Adipocyte (in vitro differentiated cells): ENCODE results near the gene TFEB.

Experiments
- DNase-seq: peaks from one replicate; pipeline ENCODE4 v3.0.0-alpha.2; 2015; ENCODE audit warnings: low read depth
- H3K27me3 ChIP-seq: replicated peaks from 2 replicates; pipeline ENCODE4 v1.7.0; 2013; ENCODE audit warnings: mild to moderate bottlenecking, low read length, moderate library complexity; ENCODE audit not compliant: control insufficient read depth, insufficient read depth
- H3K36me3 ChIP-seq: 2 replicates; pipeline ENCODE4 v1.7.0; 2013; ENCODE audit warnings: low read length, mild to moderate bottlenecking, moderate library complexity; ENCODE audit not compliant: control insufficient read depth, insufficient read depth, severe bottlenecking
- H3K4me1 ChIP-seq: 2 replicates; pipeline ENCODE4 v1.7.0; 2013; ENCODE audit warnings: mild to moderate bottlenecking, low read length, moderate library complexity; ENCODE audit not compliant: control insufficient read depth, insufficient read depth
- H3K4me3 ChIP-seq: 2 replicates; pipeline ENCODE4 v1.7.0; 2013; ENCODE audit warnings: mild to moderate bottlenecking, low read length, moderate library complexity
- H3K9ac ChIP-seq: 2 replicates; pipeline ENCODE4 v1.7.0; 2013; ENCODE audit warnings: mild to moderate bottlenecking, low read length, moderate library complexity
- H3K9me3 ChIP-seq: 2 replicates; pipeline ENCODE4 v1.7.0; 2013; ENCODE audit warnings: mild to moderate bottlenecking, low read length, moderate library complexity; ENCODE audit not compliant: control insufficient read depth

Gene TFEB

DNA sequence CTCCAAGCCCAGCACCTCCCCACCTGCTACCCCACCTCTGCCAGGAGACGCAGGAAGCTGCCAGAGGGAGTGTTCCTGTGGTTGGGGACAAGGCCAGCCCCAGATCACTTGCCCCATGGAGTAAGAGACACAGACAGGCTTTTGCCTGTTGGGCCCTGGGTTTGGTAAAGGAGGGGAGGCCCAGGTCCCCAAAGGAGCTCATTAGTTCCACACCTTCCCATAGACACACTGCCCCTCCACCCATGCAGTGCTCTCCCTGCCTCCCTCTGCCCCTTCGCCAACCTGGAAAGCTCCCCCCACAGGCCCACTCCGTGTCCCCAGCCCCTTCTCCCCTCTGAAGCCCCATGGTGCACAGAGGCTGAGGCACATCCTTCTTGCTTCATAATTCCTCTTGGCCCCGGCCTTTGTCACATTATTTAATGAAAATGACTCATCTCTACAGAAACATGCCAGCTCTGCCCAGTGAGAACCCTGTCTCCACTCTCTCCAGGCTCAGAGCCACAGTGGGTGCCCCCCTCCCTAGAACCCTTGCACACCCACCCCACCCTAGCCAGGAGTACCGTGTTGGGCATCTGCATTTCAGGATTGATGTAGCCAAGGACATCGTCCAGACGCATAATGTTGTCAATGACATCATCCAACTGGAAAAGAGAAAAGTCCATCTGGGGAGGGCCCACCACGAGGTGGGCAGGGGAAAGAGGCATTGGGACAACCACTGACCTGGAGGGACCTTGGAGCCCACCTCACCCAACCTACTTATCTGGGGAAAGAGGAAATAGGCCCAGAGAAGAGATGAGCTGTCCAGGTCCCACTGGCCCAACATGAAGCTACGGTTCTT lies 46.0 kb downstream of the TFEB start:
- Histone ChIP-seq H3K9me3 (no peaks in the 10 kb centered on the region), H3K27me3 (peaks cover 6% of the 10 kb centered on the region), H3K9ac (no peak overlapping the region), H3K4me1 (peaks cover 20% of the 10 kb centered on the region), H3K4me3 (no peak overlapping the region), H3K36me3 (peaks cover 3% of the 10 kb centered on the region)
- peak; percentile 42 for DNase-seq

DNA sequence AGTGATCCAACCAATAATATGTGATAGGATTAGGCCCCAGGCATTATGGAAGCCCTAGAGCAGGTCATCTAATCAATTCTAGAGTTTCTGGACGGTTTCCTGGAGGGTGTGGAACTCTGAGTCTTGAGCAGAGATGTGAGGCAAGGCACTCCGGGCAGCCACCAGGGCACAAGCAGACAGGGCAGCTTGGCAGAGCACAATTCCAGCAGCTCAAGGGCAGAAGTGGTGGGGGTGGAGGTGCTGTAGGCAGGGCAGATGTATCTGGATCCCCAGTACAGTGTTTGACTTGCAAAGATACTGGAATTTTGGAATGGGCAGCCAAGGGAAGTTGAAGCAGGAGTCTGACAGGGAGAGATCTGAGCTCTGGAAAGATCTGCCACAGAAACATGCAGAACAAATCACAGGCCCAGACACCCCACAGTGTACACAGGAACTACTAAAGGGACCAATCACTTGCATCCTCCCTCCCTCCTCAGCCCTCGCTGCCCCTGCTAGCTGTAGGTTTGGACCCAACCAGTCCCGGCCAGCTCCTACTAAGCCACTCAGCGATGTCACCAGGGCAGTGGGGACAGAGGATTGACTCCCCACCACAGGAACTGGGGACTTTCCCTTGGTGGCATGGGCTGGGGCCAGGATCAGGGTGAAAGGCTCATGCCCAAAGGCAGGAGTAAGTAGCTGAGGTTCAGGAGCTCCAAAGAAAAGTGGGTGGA lies 47.0 kb downstream of the TFEB start:
- Histone ChIP-seq H3K27me3 (peaks cover 6% of the 10 kb centered on the region), H3K4me3 (no peak overlapping the region), H3K9me3 (no peaks in the 10 kb centered on the region), H3K36me3 (peaks cover 3% of the 10 kb centered on the region), H3K9ac (no peak overlapping the region), H3K4me1 (peaks cover 27% of the 10 kb centered on the region)
- no peak for DNase-seq

DNA sequence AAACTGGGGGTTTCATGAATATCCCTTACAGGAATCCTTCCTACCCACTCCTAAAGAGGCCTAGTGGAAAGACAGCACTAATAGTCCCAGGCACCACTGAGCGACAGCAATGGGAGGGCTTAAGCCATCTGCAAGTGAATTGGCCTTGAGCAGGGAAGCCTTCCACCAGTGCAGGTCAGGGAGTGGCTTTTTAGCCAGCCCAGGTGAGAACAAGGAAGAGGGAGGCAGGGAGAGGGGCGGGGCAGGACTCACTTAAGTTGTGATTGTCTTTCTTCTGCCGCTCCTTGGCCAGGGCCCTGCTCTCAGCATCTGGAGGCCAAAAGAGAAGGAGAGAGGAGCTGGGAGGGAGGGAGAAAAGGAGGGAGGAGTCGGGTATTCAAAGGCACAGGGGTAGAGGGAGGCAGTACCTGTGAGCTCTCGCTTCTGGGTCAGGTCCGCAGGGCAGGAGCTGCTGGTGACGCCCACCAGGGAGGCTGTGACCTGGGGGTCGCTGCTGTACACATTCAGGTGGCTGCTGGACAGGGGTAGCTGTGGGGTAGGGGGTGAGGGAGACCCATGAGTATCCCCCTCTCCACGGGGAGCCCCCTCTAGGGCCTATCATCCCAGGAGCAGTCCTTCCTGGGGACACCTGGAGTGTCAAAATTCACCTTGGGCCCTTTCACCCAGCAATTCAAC lies 47.8 kb downstream of the TFEB start:
- Histone ChIP-seq H3K4me3 (no peak overlapping the region), H3K9ac (no peak overlapping the region), H3K27me3 (peaks cover 6% of the 10 kb centered on the region), H3K36me3 (peaks cover 3% of the 10 kb centered on the region), H3K9me3 (no peaks in the 10 kb centered on the region), H3K4me1 (peaks cover 31% of the 10 kb centered on the region)
- DNase-seq = no peak

DNA sequence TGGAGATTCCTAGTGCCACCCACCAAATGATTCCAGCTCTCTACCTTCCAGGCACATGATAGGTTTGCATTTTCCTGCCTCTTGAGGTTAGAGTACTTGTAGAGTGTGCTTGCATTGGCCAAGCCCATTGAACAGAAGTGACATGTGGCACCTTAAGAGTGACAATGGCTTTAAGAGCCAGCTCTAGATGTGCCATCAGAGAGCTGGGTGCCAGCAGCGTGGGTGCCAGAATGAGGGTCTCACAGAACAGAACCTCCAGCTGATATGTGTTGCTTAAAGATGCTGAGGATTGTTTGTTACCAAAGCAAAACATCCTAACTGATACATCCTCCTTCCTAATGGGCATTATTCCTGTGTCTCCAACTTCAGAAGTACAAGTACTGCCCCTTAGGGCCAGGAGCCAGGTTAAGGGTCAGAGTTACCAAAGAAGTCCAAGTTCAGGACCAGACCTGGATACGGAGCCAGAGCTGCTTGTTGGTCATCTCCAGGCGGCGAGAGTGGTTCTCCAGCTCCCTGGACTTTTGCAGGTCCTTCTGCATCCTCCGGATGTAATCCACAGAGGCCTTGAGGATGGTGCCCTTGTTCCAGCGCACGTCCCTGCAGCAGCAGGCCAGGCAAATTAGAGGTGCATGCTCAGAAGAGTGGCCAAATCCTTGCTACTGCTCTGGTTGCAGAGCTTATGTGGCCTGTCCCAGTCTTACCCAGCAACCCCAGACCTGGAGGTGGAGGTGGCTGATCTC lies 49.6 kb downstream of the TFEB start:
- Histone ChIP-seq H3K36me3 (peaks cover 3% of the 10 kb centered on the region), H3K9ac (no peak overlapping the region), H3K9me3 (no peaks in the 10 kb centered on the region), H3K27me3 (no peaks in the 10 kb centered on the region), H3K4me3 (no peak overlapping the region), H3K4me1 (peaks cover 31% of the 10 kb centered on the region)
- no peak for DNase-seq

DNA sequence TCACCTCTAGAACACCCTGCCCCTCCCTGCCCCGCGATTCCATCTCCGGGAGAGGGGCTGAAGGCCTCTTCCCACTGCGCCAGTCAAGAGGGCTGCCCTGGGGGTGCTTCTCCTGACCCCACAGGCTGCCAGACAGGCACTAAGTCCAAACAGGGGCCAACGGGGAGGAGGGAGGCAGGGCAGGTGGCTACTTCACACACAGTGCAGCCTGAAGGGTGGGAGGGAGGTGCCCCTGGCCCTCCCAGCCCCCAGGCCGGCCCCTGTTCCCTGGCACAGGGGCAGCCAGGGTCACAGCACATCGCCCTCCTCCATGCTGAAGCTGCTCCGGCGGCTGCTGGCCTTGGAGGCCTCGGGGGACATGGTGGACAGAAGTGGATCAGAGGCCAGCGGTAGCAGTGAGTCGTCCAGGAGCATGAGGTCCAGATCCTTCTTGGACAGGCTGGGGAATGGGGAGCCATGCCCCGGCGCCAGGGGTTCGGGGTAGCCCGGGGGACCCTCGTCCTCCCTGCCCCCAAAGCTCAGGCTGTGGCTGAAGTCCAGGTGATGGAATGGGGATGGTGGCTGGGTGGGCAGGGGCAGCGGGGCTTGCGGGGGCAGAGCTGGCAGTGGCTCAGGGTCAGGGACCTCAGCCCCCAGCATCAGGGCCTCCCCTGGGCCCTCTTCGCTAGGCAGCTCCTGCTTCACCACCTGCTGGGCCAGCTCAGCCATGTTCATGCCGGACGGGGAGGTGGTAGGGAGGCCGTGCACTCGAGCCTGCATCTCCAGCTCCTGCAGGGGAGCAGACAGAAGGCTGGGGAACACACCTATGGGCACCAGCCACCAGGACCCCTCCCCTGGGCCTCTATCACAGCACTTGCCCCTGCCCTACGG lies 50.9 kb downstream of the TFEB start:
- Histone ChIP-seq H3K4me1 (peaks cover 27% of the 10 kb centered on the region), H3K36me3 (peaks cover 3% of the 10 kb centered on the region), H3K9me3 (no peaks in the 10 kb centered on the region), H3K27me3 (no peaks in the 10 kb centered on the region), H3K9ac (no peak overlapping the region), H3K4me3 (no peak overlapping the region)
- DNase-seq = no peak

DNA sequence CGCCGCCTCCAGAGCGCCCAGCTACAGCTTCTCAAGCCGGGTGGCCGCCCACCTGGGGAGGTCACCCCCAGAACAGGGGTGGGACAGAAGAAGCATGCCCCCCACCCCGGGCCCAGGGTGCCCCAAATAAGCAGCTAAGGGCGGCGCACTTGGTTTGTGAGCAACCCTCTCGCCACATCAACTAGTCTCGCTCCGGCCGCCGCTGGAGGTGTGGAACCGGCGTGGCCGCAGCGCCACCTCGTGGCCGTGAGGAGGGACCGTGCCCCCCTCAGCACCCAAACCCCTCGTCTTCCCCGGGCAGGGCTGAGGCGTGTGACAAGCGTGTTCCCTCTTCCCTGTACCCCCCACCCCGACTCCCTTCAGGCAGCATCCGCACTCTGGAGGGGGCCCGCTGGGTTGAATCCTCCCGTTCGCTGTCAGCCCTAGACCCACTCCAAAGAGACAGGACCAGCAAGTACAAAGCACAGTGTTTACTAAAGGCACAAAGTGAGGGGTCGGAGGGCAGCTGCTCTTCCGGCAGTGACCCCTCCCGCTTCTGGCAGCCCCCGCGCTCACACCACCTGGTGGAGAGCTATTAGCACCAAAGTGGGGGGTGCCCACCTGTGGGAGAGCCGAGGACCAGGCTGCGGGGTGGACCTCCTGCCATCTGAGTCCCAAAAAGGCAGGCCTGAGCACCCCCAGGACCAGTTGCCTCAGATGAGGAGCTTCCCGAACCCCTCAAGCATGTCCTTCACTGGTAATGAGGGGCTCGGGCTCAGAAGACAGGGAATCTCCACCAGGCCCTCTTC lies 51.7 kb downstream of the TFEB start:
- Histone ChIP-seq H3K27me3 (peaks cover under 1% of the 10 kb centered on the region), H3K36me3 (peaks cover 3% of the 10 kb centered on the region), H3K4me1 (peaks cover 20% of the 10 kb centered on the region), H3K9ac (peak overlapping the region; percentile 82), H3K9me3 (no peaks in the 10 kb centered on the region), H3K4me3 (peak overlapping the region; percentile 66)
- peak; percentile 89 for DNase-seq

DNA sequence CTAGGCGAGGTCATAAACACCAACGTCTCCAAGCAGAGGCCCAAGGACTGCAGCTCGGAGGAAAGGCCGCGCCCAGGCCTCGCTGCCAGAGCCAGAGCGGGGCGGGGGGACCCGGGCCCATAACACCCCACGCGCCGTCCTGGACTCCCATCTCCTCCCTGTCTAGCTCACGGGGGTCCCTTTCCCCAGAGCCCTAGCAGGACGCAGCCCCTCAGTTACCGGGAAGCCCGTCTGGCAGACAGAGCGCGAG lies 52.2 kb downstream of the TFEB start:
- no peak for DNase-seq
- H3K27me3 ChIP-seq = peaks cover 4% of the 10 kb centered on the region
- no peaks in the 10 kb centered on the region for H3K9me3 ChIP-seq
- peaks cover 15% of the 10 kb centered on the region for H3K4me1 ChIP-seq
- H3K4me3 ChIP-seq = peak overlapping the region; percentile 66
- peak overlapping the region; percentile 82 for H3K9ac ChIP-seq
- peaks cover 3% of the 10 kb centered on the region for H3K36me3 ChIP-seq

DNA sequence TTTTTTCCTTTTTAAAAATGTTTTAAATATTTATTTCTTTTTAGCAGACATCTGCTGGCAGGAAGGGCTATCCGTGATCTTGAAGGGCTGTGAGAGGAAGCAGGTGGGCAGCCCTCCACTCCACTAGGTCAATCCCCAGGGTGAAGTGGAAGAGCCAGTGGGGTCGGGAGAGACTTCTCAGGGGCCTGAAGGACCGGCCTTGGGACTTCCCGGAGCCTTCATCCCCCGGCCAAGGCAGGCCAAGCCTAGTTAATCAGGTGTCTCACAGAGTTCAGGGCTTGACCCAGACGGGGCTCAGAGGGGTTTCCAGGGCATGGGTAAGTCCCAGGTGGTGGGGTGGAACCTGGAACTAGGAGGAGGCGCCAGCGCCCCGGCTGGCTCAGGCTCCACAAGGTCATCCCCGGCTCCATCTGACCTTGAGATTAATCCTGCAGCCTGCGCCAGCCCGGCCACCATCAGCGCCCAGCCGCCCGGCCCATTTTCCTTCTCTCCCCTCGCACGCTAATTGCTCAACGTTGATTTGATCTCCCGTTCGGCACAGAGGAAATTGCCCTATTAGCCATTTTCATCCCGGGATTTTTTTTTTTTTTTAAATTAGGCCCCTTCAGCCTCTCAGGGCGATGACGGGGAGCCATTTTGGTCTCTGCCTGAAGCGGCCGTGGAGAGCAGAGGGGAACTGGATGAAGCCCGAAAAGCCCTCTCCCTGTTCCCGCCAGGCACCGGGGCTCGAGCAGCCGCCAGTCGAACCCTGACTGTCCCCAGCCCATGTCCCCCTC lies 52.7 kb downstream of the TFEB start:
- peak overlapping the region; percentile 66 for H3K4me3 ChIP-seq
- DNase-seq = no peak
- no peaks in the 10 kb centered on the region for H3K9me3 ChIP-seq
- peaks cover 4% of the 10 kb centered on the region for H3K27me3 ChIP-seq
- peak overlapping the region; percentile 82 for H3K9ac ChIP-seq
- peaks cover 11% of the 10 kb centered on the region for H3K4me1 ChIP-seq
- H3K36me3 ChIP-seq = peaks cover 3% of the 10 kb centered on the region

DNA sequence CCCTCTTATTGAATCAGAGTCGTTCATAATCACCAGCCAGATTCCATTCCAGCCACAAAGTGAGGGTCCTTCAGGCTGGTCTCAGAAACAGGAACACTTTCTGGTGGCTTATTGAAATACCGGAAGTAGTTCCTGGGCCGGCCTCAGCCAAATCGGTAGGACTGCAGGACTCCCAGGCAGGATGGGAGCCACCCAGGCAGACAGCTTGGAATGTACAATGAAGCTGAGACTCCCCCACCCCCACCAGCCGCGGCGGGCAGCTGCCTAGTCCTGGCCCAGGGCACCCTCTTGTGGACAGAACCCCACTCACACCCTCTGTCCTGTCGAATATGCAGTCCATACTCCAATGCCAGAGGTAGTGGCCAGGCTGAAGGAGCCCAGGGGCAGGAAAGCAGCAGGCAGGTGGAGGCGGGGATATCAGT lies 53.3 kb downstream of the TFEB start:
- Histone ChIP-seq H3K9me3 (no peaks in the 10 kb centered on the region), H3K4me1 (peaks cover 10% of the 10 kb centered on the region), H3K9ac (no peak overlapping the region), H3K4me3 (no peak overlapping the region), H3K36me3 (peaks cover 3% of the 10 kb centered on the region), H3K27me3 (peaks cover 5% of the 10 kb centered on the region)
- DNase-seq = peak; percentile 96
